ENCODE results near the gene CCDC175. TPM values are rescaled to one million over a fixed set of nuclear protein-coding genes. Genes with fewer than 3 reads are reported as not detected.

Gene CCDC175
- total RNA-seq, 1 experiment from 2014 or later = not detected

- Histone ChIP-seq H2AFZ (ENCODE audit: low read length) (no peak overlapping the region), H3K36me3 (ENCODE audit: low read depth, low read length) (0 out of 2 replicates have a peak, but pooled peaks cover 3% of the 10 kb centered on the region), H3K4me1 (ENCODE audit: insufficient read depth, low read length) (peaks cover 9% of the 10 kb centered on the region), H3K27me3 (ENCODE audit: low read length) (no peaks in the 10 kb centered on the region), H3F3A (ENCODE audit: low read length, unreplicated experiment) (peaks cover 1% of the 10 kb centered on the region), H3K4me3 (ENCODE audit: low read length) (no peak overlapping the region), H3K9ac (ENCODE audit: low read length) (no peak overlapping the region), H3K4me2 (ENCODE audit: low read length) (no peak overlapping the region), H3K9me2 (replicated peaks; ENCODE audit: low read length) (no peaks in the 10 kb centered on the region), H3K79me2 (ENCODE audit: low read length) (no peaks in the 10 kb centered on the region; the same call in 1 of the 2 replicates), H4K20me1 (ENCODE audit: low read length) (no peaks in the 10 kb centered on the region), H3K9me3 (ENCODE audit: low read length) (no peaks in the 10 kb centered on the region), H3K27ac (ENCODE audit: low read length) (no peak overlapping the region)
- intact Hi-C loops (cut with micrococcal nuclease) = no loop called here
- BruUV-seq (replicated peaks) = no TSS peak
- ATAC-seq = no peak
- DNase-seq = no peak
- TF ChIP-seq CTCF (conservative IDR thresholded peaks at IDR 0.05; ENCODE audit: low read depth, low read length) (no peak), EZH2 (IDR thresholded peaks at IDR 0.05; ENCODE audit: low read length, unreplicated experiment) (no peak), EZH2phosphoT487 (IDR thresholded peaks at IDR 0.05; ENCODE audit: borderline replicate concordance, low read length) (no peak)
- POLR2A ChIA-PET (ENCODE audit: unreplicated experiment) = no interaction called here
- CTCF ChIA-PET = no interaction called here
Observed at GRCh38 chr14:59461891-59462290, 114.7 kb downstream of the CCDC175 start.

- H3K9me2 ChIP-seq (replicated peaks; ENCODE audit: low read length) = no peaks in the 10 kb centered on the region
- H3K9ac ChIP-seq (ENCODE audit: low read length) = no peak overlapping the region
- ChIA-PET POLR2A (ENCODE audit: unreplicated experiment) (no interaction called here), CTCF (no interaction called here)
- 0 out of 2 replicates have a peak, but pooled peaks cover 14% of the 10 kb centered on the region for H3K36me3 ChIP-seq (ENCODE audit: low read depth, low read length)
- H3K27me3 ChIP-seq (ENCODE audit: low read length) = no peaks in the 10 kb centered on the region
- TF ChIP-seq CTCF (conservative IDR thresholded peaks at IDR 0.05; ENCODE audit: low read depth, low read length) (no peak), EZH2phosphoT487 (IDR thresholded peaks at IDR 0.05; ENCODE audit: borderline replicate concordance, low read length) (no peak), EZH2 (IDR thresholded peaks at IDR 0.05; ENCODE audit: low read length, unreplicated experiment) (no peak)
- H3K4me2 ChIP-seq (ENCODE audit: low read length) = no peak overlapping the region
- DNase-seq (no peak), ATAC-seq (no peak)
- BruUV-seq (replicated peaks) = no TSS peak
- H3K4me3 ChIP-seq (ENCODE audit: low read length) = no peak overlapping the region
- no peaks in the 10 kb centered on the region for H4K20me1 ChIP-seq (ENCODE audit: low read length)
- no peak overlapping the region for H2AFZ ChIP-seq (ENCODE audit: low read length)
- peaks cover 7% of the 10 kb centered on the region for H3K4me1 ChIP-seq (ENCODE audit: insufficient read depth, low read length)
- intact Hi-C loops (cut with micrococcal nuclease) = no loop called here
- no peaks in the 10 kb centered on the region for H3K9me3 ChIP-seq (ENCODE audit: low read length)
- H3K27ac ChIP-seq (ENCODE audit: low read length) = no peak overlapping the region
- H3F3A ChIP-seq (ENCODE audit: low read length, unreplicated experiment) = no peaks in the 10 kb centered on the region
- H3K79me2 ChIP-seq (ENCODE audit: low read length) = no peaks in the 10 kb centered on the region; the same call in 1 of the 2 replicates
Observed at GRCh38 chr14:59460378-59460777, 116.2 kb downstream of the CCDC175 start.

- CTCF ChIA-PET = no interaction called here
- Histone ChIP-seq H4K20me1 (ENCODE audit: low read length) (no peaks in the 10 kb centered on the region), H3K4me3 (ENCODE audit: low read length) (no peak overlapping the region), H3K79me2 (ENCODE audit: low read length) (no peaks in the 10 kb centered on the region; the same call in 1 of the 2 replicates), H3K4me2 (ENCODE audit: low read length) (no peak overlapping the region), H3K27me3 (ENCODE audit: low read length) (no peaks in the 10 kb centered on the region), H3K9me3 (ENCODE audit: low read length) (no peaks in the 10 kb centered on the region), H3F3A (ENCODE audit: low read length, unreplicated experiment) (no peaks in the 10 kb centered on the region), H3K27ac (ENCODE audit: low read length) (no peak overlapping the region), H3K4me1 (ENCODE audit: insufficient read depth, low read length) (peaks cover 10% of the 10 kb centered on the region), H3K9me2 (replicated peaks; ENCODE audit: low read length) (no peaks in the 10 kb centered on the region), H3K9ac (ENCODE audit: low read length) (no peak overlapping the region), H3K36me3 (ENCODE audit: low read depth, low read length) (0 out of 2 replicates have a peak, but pooled peaks cover 16% of the 10 kb centered on the region), H2AFZ (ENCODE audit: low read length) (no peak overlapping the region)
- POLR2A ChIA-PET (ENCODE audit: unreplicated experiment) = no interaction called here
- no TSS peak for BruUV-seq (replicated peaks)
- DNase-seq = no peak
- TF ChIP-seq EZH2 (IDR thresholded peaks at IDR 0.05; ENCODE audit: low read length, unreplicated experiment) (no peak), CTCF (conservative IDR thresholded peaks at IDR 0.05; ENCODE audit: low read depth, low read length) (no peak), EZH2phosphoT487 (IDR thresholded peaks at IDR 0.05; ENCODE audit: borderline replicate concordance, low read length) (no peak)
- intact Hi-C loops (cut with micrococcal nuclease) = no loop called here
- ATAC-seq = no peak
Observed at GRCh38 chr14:59458486-59458885, 118.1 kb downstream of the CCDC175 start.

Measured in PC-3 (cell line).